ENCODE data around the gene PIK3C2G. TPM values are rescaled to one million over a fixed set of nuclear protein-coding genes. Genes with fewer than 3 reads are reported as not detected.

PIK3C2G gene
- polyA plus RNA-seq, 2 of the 4 experiments (the other 2 are of a cell fraction): 0.01 TPM; not detected in 1

- no peak overlapping the region for H3K4me2 ChIP-seq
- TF ChIP-seq RNF2 (IDR thresholded peaks at IDR 0.05; ENCODE audit: borderline replicate concordance, low read depth): no peak
- TF ChIP-seq MAX (IDR thresholded peaks at IDR 0.05): no peak
- TF ChIP-seq E2F6 (IDR thresholded peaks at IDR 0.05; ENCODE audit: borderline replicate concordance, low read depth): no peak
- TF ChIP-seq CBX2 (IDR thresholded peaks at IDR 0.05; ENCODE audit: borderline replicate concordance, low read depth): no peak
- no peak for TF ChIP-seq FOXS1 (CRISPR knock-in tag; IDR thresholded peaks at IDR 0.05)
- no peak for TF ChIP-seq HMGXB4 (CRISPR knock-in tag; IDR thresholded peaks at IDR 0.05; ENCODE audit: borderline replicate concordance)
- no peak for TF ChIP-seq MAFK (IDR thresholded peaks at IDR 0.05; ENCODE audit: partially characterized antibody)
- no peak for TF ChIP-seq HES2 (IDR thresholded peaks at IDR 0.05)
- TF ChIP-seq FOSB (CRISPR knock-in tag; IDR thresholded peaks at IDR 0.05): no peak
- no peak for TF ChIP-seq CTCF (IDR thresholded peaks at IDR 0.05)
- no peak for TF ChIP-seq KDM5A (IDR thresholded peaks at IDR 0.05)
- TF ChIP-seq ZSCAN20 (CRISPR knock-in tag; IDR thresholded peaks at IDR 0.05): no peak
- TF ChIP-seq CBX8 (IDR thresholded peaks at IDR 0.05): no peak
- TF ChIP-seq ESRRA (IDR thresholded peaks at IDR 0.05; ENCODE audit: borderline replicate concordance, low read length): no peak
- TF ChIP-seq BHLHE40 (IDR thresholded peaks at IDR 0.05; ENCODE audit: low read depth, low read length): no peak
Observed at GRCh38 chr12:18462442-18462841, 201.1 kb downstream of the PIK3C2G start.

GRCh38 chr12:18467620-18468245 is 206.4 kb downstream of the PIK3C2G start:
- ATAC-seq (no peak), FAIRE-seq (no peak), DNase-seq (ENCODE audit: low read depth in 1 of 2, low spot score in 1 of 2) (no peak)
- Histone ChIP-seq H3K4me3 (no peak overlapping the region), H3K27ac (no peak overlapping the region), H3K4me2 (no peak overlapping the region), H3K4me1 (no peaks in the 10 kb centered on the region), H3K9me3 (no peaks in the 10 kb centered on the region)
- CTCF ChIA-PET: no interaction called here
- POLR2A ChIA-PET: no interaction called here
- TF ChIP-seq HOXB5 (CRISPR knock-in tag; IDR thresholded peaks at IDR 0.05): no peak
- no peak for TF ChIP-seq JUN (IDR thresholded peaks at IDR 0.05)
- no peak for TF ChIP-seq ZSCAN20 (CRISPR knock-in tag; IDR thresholded peaks at IDR 0.05)
- no peak for TF ChIP-seq NPAS2 (CRISPR knock-in tag; IDR thresholded peaks at IDR 0.05; ENCODE audit: borderline replicate concordance)
- no peak for TF ChIP-seq JUNB (IDR thresholded peaks at IDR 0.05)

More at GRCh38 chr12:18462442-18462841, 201.1 kb downstream of the PIK3C2G start:
- no peak for DNase-seq (ENCODE audit: low read depth in 1 of 2, low spot score in 1 of 2)
- ChIA-PET CTCF (no interaction called here), POLR2A (no interaction called here)
- FAIRE-seq: no peak
- ATAC-seq: no peak
- H3K4me1 ChIP-seq: no peaks in the 10 kb centered on the region
- H3K27ac ChIP-seq: no peak overlapping the region
- H3K4me3 ChIP-seq: no peak overlapping the region
- 22% methylated on average over 3 of the region's 3 CpGs for WGBS (ENCODE audit: missing lambda C conversion rate)
- H3K9me3 ChIP-seq: no peaks in the 10 kb centered on the region
